Activated CD4-positive, CD25-positive, alpha-beta regulatory T cell treated with anti-CD3 and anti-CD28 coated beads, Interleukin-2, amount 50 U/mL, for 72 hours (primary cell): ENCODE measurements around the gene OLFM2.
"Not testable (repeated sequence)": the region's sequence is repeated elsewhere in the genome, so short reads cannot be mapped to it uniquely, and the experiment has no call there.

Source experiments
- DNase-seq: peaks from one replicate; pipeline ENCODE4 v3.0.0; 2021

OLFM2 gene

DNA sequence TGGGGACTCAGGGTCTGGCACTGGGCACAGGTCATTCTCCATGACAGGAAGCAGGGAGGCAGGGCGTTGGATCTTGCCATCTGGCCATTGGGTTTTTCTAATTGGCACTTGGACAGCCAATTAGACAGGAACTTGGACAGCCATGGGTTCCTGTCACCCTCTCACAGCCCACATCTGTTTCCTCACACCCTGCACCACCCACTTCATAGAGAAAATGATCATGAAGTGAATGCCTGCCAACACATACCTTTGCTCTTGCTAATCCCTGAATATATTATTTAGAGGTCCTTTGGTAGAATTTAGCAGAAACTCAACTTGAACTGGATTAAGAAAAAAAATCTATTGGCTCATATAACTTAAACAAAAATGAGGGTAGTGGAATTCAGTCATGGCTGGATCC, 4.9 kb upstream of the OLFM2 start:
- DNase-seq: no peak

DNA sequence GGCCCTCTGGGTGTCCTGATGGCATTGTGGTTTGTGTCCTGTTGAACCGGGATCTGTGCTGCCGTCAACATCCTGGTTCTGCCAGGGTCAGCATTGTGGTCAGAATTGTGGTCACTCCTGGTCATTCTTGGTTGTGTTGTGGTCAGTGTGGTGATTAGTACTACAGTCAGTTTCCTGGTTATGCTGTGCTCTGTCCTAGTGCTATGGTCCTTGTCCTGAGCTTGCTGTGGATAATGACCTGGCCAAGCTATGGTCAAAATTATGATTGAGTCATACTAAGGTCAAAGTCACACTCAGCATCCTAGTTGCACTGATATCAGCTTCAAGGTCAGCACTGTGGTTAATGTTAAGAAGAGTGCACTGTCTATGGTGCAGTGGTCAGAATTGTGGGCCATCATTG, 4.5 kb upstream of the OLFM2 start:
- no peak for DNase-seq

DNA sequence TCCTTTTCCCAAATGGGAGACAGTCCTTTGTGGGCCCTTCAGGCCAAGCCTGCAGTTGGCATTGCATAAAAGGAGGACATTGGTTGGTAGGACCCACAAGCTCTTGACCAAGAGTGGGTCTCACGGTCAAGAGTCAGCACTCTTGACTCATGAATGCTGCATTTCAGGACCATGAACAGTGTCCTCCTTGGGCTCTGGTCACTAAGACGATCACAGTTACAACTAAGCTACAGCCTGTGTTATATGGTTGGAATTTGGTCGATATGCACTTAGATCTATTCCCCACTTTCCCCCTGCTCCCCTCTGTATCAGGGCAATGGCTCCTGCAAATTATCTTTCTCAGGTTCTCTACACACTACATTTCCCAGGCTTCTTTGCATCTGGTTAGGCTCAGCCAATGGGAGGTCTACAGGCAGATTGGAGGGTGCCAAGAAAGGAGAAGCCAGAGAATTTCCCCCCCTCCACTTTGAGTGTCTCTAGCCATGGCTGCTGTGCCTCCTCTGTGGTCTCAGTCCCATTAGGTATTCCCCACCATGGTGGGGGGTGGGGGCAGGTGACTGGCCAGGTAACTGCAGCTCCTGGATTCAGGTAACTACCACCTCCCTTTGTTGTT, 3.1 kb upstream of the OLFM2 start:
- DNase-seq: no peak

DNA sequence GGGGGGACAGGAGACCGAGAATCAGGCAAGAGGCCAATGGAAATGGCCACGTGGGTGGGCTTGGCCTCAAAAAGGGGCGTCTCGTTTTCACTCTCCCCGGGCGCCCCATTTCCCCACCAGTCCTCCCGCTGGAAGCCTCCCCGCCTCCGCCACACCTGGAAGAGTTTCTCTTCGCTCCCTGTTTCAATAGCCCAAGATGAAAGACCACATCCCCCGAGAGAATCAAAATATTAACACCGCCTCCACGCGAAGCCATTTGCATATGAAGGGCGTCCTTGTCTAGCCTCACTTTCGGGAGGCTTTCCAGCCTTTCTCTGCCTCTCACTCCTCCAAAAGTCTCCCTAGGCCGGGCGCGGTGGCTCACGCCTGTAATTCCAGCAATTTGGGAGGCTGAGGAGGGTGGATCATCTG, 691 bp upstream of the OLFM2 start:
- no peak for DNase-seq

DNA sequence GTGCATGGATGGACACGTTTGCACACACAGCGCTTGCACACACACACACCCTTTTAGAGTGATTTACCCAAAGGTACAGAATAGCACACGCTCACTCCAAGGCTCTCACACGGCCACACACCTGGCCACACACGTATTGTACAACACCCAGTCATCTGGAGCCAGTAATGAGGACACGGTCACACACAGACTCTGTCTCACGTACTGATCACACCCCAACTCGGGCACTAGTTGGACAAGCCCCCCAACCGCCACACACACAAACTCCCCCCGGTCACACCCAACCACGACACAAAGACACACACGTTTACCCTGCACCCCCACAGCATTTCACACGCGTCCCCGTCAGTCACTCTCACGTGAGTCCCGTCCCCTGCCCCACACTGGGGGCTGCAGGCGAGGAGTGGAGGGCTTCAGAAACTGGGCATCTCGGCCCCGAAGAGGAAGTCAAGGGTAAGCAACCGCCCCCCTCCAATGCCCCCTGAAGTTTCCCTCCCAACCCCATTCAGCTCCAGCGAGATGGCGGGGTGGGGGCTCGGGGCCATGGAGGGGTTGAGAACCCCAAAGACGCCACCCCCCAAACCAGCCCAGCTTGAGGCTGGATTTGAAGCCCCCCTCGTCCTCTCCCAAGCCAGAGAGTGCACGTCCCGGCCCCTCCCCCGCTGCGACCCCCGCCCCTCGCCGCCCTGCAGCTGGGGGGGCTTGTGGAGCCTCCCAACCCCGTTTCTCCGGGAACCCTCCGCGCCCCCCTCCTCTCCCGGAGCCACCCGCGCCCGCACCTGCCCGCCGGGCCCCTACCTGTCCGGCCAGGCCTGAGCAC, 599 bp downstream of the OLFM2 start:
- no peak for DNase-seq

DNA sequence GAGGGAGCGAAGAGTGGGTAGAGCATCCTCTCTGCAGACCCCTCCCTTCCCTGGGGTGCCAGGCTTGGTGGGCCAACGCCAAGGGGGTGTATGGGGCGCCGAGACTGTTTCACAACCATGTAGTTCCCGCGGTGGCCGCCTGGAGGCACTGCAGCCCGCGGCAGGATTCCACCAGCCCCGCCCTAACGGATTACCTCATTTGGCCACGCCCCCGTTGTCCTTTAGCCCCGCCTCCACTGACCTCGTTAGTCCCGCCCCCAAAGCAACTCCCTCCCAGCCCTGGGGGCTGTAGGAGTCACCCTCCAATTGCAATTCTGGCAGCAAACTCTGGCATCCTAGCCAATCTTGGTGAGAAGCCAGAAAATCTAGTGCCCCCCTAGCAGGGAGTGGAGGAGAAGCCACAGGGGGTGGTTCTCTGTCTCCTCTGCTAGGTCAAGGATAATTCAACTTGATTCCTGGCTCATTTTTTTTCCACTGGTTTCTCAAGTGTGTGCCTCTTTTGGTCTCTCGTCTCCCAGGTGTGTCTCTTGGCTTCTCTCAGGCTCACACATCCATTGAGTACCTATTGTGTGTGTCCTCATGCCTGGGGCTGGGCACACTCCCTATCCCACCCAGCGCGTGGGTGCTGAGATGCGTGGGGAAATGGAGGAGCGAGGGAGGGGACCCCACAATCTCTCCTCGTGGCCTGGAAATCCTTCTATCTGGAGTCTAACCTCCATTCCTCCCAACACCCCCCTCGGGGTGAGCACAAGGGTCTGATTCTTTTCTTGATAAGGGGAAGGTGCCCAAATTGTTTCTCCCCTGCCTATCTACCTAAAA, 2.0 kb downstream of the OLFM2 start:
- peak; percentile 91 for DNase-seq

DNA sequence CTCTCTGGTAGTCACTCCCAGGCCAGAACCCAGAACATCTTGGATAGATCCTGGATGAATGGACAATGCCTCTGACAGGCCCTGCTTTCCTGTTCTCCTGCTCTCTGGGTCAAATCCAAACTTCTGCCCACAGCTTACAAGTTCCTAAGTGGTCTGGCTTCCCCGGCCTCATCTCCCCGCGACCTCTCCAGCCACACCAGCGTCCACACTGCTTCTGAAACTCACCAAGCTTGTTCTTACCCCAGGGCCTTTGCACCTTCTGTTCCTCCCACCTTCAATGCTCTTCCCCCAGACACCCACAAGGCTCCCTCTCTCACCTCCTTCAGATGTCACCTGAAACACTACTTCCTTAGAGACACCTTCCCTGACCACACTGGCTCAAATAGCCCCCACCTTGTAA, 3.5 kb downstream of the OLFM2 start:
- DNase-seq: no peak

DNA sequence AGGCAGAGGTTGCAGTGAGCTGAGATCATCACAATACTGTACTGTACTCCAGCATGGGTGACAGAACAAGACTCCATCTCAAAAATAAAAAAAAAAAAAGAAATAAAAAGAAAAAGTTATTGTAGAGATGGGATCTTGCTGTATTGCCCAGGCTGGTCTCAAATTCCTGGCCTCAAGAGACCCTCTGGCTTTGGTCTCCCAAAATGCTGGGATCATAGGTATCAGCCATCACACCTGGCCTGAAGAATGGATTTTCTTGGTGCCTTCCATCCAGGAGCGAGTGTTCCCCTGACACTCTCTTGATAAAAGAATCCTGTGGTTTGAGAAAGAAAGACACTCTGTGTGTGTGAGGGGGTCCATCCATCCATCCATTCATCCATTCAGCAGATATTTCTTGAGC, 4.7 kb downstream of the OLFM2 start:
- DNase-seq: no peak

DNA sequence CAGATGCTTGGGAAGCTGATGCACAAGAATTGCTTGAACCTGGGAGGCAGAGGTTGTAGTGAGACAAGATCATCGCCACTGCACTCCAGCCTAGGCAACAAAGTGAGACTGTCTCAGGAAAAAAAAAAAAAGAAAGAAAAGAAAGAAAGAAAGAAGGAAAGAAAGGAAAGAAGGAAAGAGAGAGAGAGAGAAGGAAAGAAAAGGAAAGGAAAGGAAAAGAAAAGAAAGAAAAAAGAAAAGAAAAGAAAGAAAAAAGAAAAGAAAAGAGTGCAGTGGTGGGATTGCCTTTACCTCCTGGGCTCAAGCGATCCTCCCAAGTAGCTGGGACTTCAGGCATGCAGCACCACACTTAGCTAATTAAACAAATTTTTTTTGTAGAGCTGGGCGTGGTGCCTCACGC, 12.9 kb downstream of the OLFM2 start:
- no peak for DNase-seq

DNA sequence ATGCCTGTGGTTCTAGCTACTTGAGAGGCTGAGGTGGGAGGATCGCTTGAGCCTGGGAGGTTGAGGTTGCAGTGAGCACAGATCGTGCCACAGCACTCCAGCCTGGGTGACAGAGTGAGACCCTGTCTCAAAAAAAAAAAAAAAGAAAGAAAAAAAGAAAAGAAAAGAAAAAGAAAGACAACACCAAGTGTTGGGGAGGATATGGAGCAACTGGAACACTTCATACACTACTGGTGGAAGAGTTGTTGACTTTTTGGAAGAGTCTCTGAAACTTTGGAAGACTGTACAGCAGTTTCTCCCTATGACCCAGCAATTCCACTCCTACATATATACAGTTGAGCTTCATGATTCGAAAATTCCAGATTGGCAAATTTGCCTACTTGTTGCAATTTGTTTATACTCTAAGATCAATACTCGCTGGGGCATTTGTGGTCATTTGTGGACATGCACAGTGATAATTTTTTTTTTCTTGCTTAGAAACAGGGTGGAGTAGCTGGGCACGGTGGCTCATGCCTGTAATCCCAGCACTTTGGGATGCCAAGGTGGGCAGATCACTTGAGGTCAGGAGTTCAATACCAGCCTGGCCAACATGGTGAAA, 13.4 kb downstream of the OLFM2 start:
- not testable (repeated sequence) for DNase-seq

DNA sequence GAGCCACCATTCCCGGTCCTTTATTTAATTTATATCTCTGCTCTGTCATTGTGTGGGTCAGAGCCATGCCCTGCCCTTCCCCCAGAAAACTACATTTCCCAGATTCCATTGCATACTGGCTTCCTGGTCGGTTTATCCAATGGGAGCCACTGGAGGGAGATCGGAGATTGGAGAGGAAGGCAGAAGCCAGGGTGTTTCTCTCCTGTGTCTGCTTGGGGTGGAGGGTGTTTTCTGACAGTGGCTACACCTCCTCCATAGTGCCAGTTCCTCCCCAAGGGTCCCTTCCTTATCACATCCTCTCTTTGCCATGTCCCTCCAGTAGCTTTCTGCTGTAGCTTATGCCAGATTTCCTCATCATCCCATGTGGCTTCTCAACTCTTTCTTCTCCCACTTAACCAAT, 19.0 kb downstream of the OLFM2 start:
- DNase-seq: no peak

DNA sequence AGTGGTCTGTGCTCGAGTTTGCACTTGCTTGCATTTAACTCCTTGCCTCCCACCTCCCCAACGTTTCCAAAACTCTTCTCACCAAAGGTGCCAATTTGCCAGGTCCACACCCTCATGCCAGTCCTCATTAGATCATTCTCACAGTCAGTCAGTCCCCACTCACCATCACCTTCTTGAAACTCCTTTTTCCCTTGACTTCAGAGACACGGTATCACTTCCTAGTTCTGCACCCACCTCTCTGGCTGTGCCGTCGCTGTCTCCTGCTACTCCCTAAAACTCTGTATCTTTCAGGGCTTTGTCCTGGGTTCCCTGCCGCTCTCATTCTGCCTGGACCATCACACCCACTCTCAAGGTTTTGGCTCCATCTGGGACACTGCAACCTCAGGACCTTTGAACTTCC, 19.6 kb downstream of the OLFM2 start:
- no peak for DNase-seq

DNA sequence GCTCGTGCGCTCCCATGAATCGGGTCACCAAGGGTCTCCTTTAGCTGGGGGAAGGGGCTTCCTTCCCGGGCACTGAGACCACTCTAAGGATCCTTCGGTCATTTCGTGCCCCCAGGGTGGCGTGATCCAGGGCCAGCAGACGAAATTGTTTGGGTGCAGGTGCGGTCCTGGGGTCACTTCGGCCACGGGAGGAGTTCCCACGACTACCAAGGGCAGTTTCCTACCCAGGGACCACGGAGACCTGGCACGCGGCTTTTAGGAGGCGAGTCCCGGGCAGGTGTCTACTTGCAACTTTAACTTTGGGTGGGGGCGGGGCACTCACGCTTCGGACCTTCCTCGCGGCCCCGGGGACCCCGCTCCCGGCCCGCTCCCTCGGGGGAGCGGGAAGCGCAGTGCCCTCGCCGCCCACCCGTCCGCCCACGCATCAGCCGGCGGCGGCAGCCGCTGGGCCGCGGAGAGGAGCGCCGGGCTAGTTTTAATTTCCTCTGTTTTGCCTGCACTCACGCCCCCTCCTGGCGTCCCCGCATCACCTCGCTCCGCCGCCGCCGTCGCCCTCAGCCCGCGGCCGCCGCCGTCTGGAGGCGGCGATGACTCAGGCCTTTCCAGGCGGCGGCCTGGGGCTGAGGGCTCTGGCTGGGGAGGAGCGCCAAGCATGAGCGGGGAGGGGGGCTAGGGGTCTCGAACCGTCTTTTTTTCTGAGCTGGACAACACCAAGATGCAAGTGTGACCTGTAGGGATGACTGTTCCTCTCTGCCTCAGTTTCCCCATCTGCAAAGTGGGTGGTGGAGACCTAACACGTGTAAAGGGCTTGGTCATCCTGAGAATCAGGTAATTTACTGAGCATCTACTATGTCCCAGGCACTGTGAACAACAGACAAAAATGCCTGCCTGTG, 21.8 kb downstream of the OLFM2 start:
- DNase-seq: peak; percentile 83

DNA sequence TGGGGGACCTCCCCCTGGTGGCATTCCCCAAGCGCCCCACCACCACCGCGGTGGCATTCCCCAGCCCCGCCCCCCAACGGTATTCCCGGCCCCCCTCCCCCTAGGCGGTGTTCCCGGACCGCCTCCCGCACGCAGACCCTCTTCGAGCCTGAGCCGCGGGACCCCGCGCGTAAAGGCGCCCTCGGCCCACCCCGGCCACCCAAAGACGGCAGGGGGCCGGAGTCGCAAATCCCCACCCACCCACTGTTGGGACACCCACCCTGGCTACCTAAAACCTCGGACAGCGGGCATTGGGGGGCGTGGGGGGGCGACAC, 22.4 kb downstream of the OLFM2 start:
- no peak for DNase-seq

DNA sequence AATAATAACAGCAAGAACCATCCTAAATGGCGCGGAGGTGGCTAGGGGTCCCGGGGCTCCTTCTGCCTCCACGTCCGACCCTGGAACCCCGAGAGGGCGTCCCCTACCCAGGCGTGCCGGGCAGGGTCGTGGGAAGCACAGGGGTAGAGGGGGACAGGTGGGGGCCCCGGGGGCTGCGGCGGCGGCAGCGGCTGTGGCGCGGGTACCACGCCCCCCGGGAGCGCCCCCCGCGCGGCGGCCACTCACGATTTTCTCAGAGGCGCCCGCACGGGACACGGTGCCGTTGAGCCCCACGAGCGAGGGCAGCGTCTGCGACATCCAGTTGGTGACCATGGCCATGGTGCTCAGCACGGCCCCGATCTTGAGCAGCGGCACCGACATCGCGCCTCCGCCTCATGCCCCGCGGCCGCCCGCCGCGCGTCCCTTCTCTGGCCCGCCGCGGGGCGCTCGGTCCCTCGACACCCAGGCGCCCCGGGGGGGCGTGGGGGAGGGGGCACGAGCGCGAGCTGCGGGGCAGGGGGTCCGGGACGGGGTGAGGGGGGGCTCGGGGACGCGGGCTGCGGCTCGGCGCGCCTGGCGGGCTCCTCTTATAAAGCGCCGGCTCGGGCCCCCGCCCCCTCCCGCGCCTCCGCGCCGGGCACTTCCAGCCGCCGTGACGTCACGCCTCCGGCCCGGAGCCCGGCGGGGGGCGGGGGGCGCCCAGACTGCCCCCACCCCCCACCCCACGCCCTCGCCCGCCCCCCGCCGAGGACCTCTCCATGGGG, 22.9 kb downstream of the OLFM2 start:
- no peak for DNase-seq

DNA sequence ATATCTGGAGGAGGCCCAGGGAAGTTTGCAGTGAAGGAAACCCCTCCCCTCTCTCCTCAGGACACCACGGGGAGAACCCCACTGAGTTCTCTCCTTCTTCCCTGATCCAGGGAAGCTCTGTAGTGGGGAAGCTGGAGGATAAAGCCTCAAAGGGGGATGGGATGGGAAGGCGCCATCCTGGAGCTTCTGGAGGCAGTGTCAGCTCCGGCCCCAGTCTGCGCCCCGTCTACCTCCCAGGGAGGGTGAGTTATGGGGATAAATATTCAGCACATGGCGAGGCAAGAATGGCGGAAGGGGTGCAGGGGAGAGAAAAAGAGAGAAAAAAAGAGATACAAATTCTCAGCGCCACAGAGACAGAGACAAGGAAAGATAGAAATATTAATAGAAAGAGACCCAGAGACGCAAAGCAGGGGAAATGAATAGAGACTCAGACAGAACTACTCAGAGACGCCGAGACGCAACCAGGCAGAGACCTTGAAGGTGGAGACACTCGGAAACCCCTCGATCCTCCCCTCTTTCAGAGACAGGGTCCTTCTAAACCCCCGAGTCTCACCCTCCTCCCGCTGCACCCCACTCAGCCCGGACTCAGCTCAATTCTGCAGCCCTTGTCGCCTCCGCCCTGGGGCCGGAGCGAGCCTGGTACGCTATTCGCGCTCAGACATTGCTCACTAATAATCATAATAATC, 23.6 kb downstream of the OLFM2 start:
- no peak for DNase-seq

DNA sequence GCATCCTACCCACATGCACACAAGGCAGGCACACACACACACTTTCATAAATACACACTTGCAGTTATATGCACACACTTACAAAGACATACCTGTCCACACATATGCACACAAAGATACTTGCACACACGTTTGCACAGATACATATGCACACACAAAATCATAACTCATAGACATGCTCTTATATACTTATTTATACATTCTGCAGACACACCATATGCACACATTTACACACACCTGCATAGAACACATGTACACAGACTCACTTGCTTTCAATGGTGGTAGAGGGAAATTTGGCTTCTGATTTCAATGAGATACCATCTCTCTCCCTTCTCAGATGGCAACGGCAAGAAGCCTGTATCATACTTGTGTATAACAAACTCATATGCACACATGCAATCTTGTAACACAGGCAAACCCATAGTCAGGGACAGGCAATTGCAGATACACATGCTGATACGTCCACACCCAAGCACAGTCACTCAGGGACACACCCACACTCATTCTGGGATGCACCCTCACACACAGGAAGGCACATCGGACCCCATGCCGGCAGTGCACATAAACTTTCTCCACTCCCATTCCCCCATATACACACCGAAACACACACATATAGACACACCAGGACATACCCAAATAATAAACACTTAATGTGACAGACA, 24.7 kb downstream of the OLFM2 start:
- no peak for DNase-seq

DNA sequence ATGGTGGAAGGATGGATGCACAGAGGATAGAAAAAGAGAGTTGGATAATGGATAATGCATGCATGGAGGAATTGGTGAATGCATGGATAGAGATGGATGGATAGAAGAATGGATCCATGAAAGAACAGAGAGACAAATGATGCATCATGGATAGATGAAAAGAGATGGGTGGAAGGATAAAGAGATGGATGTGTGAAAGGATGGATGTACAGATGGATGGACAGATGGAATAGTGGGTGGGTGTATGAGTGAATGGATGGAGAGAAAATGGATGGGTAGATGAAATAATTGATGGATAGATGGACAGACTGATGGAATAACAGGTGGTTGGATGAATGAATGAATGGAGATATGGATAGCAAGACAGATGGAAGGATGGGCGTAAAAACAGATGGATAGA, 25.7 kb downstream of the OLFM2 start:
- DNase-seq: no peak

DNA sequence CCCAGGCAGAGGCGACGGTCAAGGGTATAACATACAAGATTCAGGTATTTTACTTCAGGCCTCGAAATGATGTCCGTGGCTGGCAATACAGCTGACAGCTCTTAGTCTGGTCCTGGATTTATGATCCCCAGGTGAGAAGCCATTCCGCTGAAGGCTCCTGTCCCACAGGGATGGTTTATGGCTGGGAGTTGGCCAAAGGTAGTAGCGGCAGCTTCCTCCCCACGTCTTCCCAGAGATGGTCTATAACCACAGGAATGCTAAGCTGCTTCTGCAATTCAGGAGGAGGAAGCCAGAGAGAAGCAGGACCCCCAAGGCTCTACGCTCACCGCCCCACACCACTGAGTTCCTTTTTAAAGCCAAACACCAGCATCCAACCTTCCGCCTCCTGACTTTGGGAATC, 27.1 kb downstream of the OLFM2 start:
- no peak for DNase-seq

DNA sequence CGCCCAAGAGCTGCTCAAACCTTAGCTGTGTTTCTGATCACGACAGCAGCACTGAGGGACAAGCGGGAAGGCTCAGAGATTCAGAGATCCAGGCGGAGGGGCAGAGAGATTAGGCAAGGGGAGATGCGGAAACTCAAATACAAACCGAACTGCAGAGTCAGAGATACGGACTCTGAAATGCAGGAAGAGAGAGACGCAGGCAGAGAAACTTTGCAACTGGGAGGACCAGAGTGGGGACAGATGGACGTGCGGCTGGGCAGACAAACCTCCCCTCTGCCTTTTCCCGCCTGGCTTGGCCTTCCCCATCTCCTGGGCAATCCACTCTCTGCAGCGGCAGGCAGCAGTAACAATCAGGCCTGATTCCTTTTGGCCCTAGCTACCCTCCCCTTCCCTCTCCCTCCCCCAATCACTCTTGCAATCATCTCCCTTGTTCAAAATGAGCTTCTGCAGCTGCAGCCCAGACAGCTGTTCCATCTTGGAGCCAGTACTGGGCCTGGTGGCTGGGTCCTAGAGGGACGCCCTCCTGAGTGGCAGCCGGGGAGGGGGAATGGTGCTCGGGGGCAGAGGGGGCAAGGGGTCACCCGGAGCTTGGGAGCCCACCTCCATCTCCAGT, 29.7 kb downstream of the OLFM2 start:
- DNase-seq: no peak
